ENCODE results near the gene TXLNB.

Gene TXLNB

DNA sequence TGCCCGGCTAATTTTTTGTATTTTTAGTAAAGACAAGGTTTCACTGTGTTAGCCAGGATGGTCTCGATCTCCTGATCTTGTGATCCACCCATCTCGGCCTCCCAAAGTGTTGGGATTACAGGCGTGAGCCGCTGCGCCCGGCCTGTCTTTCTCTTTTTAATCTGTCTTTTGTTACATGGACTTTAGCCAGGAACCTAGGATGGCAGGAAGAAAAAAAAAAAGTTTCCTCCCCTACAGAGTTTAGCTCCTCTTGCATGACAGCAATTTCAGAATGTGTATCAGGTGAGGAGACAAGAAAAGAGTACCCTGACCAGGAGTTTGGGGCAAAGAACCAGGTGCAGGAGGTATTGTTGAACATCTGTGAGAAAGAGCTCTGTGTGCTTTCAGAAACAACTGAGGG lies 21.4 kb upstream of the TXLNB start:
- H3K9me3 ChIP-seq (ENCODE audit: control insufficient read depth, low read length) = no peaks in the 10 kb centered on the region

DNA sequence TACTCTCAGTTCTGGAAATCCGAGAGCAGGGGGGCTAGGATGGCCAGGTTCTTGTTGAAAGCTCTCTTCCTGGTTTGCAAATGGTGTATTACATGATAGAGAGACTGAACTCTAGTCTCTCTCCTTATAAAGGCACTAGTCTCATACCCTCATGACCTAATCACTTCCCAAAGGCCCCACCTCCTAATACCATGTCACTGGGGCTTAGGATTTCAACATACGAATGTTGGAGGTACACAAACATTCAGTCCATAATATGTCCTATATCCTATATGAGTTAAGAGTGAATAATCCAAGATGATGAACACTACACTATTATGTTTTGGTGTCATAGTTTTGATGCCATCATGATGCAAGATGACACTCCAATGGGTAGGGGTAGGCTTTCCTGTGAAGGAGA lies 20.0 kb upstream of the TXLNB start:
- no peak overlapping the region for H3K27ac ChIP-seq (ENCODE audit: insufficient read depth, low read length, poor library complexity, severe bottlenecking)
- no peak for DNase-seq
- H3K27me3 ChIP-seq (replicated peaks; ENCODE audit: control insufficient read depth, insufficient read depth, low read length, poor library complexity, severe bottlenecking) = no peaks in the 10 kb centered on the region
- no peaks in the 10 kb centered on the region for H3K36me3 ChIP-seq (ENCODE audit: control insufficient read depth, insufficient read depth, low read length)
- no peaks in the 10 kb centered on the region for H3K9me3 ChIP-seq (ENCODE audit: control insufficient read depth, low read length)
- no peaks in the 10 kb centered on the region for H3K4me1 ChIP-seq (ENCODE audit: control insufficient read depth, insufficient read depth, low read length, poor library complexity, severe bottlenecking)
- H3K4me3 ChIP-seq (ENCODE audit: insufficient read depth, low read depth, low read length, poor library complexity, severe bottlenecking) = no peak overlapping the region

More for the DNA sequence above, 21.4 kb upstream of the TXLNB start:
- no peaks in the 10 kb centered on the region for H3K4me1 ChIP-seq (ENCODE audit: control insufficient read depth, insufficient read depth, low read length, poor library complexity, severe bottlenecking)
- no peaks in the 10 kb centered on the region for H3K36me3 ChIP-seq (ENCODE audit: control insufficient read depth, insufficient read depth, low read length)
- no peaks in the 10 kb centered on the region for H3K27me3 ChIP-seq (replicated peaks; ENCODE audit: control insufficient read depth, insufficient read depth, low read length, poor library complexity, severe bottlenecking)
- DNase-seq = no peak
- H3K27ac ChIP-seq (ENCODE audit: insufficient read depth, low read length, poor library complexity, severe bottlenecking) = no peak overlapping the region
- H3K4me3 ChIP-seq (ENCODE audit: insufficient read depth, low read depth, low read length, poor library complexity, severe bottlenecking) = no peak overlapping the region

DNA sequence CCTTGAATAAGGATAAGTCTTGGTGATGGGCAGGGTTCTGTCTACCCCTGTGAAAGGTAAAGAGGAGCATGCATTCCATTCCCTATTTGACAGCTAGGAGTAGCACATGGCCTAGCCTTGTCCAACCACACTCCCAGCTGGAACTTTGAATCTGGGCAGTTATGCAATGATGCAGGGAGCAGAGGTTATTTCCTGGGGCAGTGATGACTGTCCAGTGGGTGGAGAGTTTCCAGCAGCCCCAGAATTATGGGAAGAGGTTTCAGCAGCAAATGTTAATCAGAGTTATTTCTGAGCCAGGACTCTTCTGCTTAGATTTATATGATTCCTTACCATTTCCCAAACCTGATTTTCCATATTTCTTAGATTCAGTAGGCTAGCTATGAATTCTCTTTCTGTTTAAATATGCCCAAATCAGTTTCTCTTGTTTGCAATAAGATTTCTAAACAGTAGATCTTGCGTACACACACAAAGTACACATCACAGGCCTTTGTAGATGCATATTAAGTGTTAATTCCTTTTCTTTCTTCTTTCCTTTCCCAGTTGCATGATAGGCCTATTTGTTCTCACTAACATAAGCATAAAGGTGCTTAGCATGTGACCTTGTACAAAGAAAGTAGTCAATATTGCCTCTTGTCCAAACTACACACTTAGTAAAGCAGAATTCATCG lies 17.3 kb upstream of the TXLNB start:
- no peak overlapping the region for H3K4me3 ChIP-seq (ENCODE audit: insufficient read depth, low read depth, low read length, poor library complexity, severe bottlenecking)
- DNase-seq = no peak
- no peaks in the 10 kb centered on the region for H3K4me1 ChIP-seq (ENCODE audit: control insufficient read depth, insufficient read depth, low read length, poor library complexity, severe bottlenecking)
- no peaks in the 10 kb centered on the region for H3K27me3 ChIP-seq (replicated peaks; ENCODE audit: control insufficient read depth, insufficient read depth, low read length, poor library complexity, severe bottlenecking)
- H3K36me3 ChIP-seq (ENCODE audit: control insufficient read depth, insufficient read depth, low read length) = no peaks in the 10 kb centered on the region
- no peaks in the 10 kb centered on the region for H3K9me3 ChIP-seq (ENCODE audit: control insufficient read depth, low read length)
- no peak overlapping the region for H3K27ac ChIP-seq (ENCODE audit: insufficient read depth, low read length, poor library complexity, severe bottlenecking)

DNA sequence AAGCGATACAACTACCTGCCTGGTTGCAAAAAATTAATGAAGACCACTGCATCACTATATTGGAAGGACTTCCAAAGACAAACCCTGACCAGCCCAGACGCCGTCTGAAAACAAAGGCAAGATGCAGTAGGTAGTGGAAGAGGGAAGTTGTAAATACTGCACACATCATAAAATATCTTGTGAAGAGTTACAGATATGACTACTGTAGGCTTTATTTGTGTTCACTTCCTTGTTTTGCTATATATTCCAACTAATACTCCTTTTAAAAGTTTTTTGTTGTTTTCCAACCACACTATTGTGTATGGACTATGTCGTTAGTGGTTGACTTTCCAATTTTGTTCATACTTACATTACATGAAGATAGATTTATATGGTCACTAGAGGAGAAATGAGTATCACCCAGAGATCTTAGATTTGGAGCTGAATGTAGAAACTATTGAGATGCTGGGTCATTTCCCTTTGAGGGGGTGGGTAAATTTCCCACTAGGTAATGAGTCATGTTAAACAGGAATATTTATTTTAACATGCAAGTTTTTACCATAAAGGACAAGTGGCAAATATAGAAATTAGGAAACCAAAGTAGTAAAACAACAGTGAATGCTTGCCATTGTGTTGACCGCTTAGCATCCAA lies 16.6 kb upstream of the TXLNB start:
- no peaks in the 10 kb centered on the region for H3K36me3 ChIP-seq (ENCODE audit: control insufficient read depth, insufficient read depth, low read length)
- H3K4me1 ChIP-seq (ENCODE audit: control insufficient read depth, insufficient read depth, low read length, poor library complexity, severe bottlenecking) = no peaks in the 10 kb centered on the region
- DNase-seq = no peak
- no peak overlapping the region for H3K4me3 ChIP-seq (ENCODE audit: insufficient read depth, low read depth, low read length, poor library complexity, severe bottlenecking)
- H3K27ac ChIP-seq (ENCODE audit: insufficient read depth, low read length, poor library complexity, severe bottlenecking) = no peak overlapping the region
- H3K9me3 ChIP-seq (ENCODE audit: control insufficient read depth, low read length) = no peaks in the 10 kb centered on the region
- H3K27me3 ChIP-seq (replicated peaks; ENCODE audit: control insufficient read depth, insufficient read depth, low read length, poor library complexity, severe bottlenecking) = no peaks in the 10 kb centered on the region

DNA sequence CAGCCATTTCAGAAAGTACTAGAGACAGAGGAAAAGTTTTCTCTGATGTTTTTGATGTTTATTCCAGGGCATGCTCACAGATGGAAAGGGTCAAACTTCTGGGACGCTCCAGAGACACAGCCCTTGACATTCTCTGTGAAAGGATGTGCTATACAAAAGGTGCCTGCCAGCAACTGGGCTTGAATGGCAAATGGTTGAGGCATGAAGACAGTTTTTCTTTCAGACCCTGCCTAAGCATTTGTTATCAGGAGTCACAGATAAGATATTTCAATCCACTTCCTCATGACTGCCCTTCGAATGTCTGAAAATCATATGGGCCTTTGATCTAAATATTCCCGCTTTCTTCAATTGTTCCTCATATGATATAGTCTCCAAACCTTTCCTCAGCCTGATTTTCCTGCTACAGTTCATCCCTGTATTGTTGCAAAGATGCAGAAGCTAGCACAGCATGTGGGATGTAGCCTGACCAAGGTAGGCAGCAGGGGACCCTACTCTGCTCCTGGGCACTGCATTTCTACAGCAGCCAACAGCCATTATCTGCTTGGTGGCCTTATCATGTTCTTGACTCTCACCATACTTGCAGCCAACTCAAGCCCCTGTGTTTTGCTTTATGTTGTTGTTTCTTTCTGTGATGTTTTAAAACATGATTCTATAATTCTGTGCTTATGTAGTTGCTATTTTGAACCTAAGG lies 14.6 kb upstream of the TXLNB start:
- no peaks in the 10 kb centered on the region for H3K9me3 ChIP-seq (ENCODE audit: control insufficient read depth, low read length)
- H3K4me3 ChIP-seq (ENCODE audit: insufficient read depth, low read depth, low read length, poor library complexity, severe bottlenecking) = no peak overlapping the region
- no peaks in the 10 kb centered on the region for H3K4me1 ChIP-seq (ENCODE audit: control insufficient read depth, insufficient read depth, low read length, poor library complexity, severe bottlenecking)
- H3K27ac ChIP-seq (ENCODE audit: insufficient read depth, low read length, poor library complexity, severe bottlenecking) = no peak overlapping the region
- DNase-seq = no peak
- H3K27me3 ChIP-seq (replicated peaks; ENCODE audit: control insufficient read depth, insufficient read depth, low read length, poor library complexity, severe bottlenecking) = no peaks in the 10 kb centered on the region
- no peaks in the 10 kb centered on the region for H3K36me3 ChIP-seq (ENCODE audit: control insufficient read depth, insufficient read depth, low read length)

DNA sequence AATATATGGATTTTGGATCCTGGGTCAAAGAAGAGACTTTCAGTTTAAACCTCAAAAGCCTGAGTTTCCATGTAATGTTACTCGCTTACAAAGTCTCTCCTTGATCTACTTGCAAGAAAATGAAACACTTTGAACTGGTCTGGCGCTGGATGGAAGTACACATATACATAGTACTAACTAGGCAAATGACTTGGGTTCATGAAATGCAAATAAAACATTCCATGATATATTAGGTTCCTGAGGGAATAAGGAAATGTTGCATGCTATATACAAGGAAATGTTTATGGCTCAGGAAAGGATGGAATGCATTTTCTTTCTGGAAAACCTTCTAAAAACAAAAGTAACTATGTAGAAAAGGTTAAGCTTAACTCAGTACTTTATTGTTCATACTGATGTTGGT lies 11.4 kb upstream of the TXLNB start:
- no peaks in the 10 kb centered on the region for H3K4me1 ChIP-seq (ENCODE audit: control insufficient read depth, insufficient read depth, low read length, poor library complexity, severe bottlenecking)
- H3K27me3 ChIP-seq (replicated peaks; ENCODE audit: control insufficient read depth, insufficient read depth, low read length, poor library complexity, severe bottlenecking) = no peaks in the 10 kb centered on the region
- DNase-seq = no peak
- no peak overlapping the region for H3K27ac ChIP-seq (ENCODE audit: insufficient read depth, low read length, poor library complexity, severe bottlenecking)
- no peak overlapping the region for H3K4me3 ChIP-seq (ENCODE audit: insufficient read depth, low read depth, low read length, poor library complexity, severe bottlenecking)
- H3K9me3 ChIP-seq (ENCODE audit: control insufficient read depth, low read length) = no peaks in the 10 kb centered on the region
- no peaks in the 10 kb centered on the region for H3K36me3 ChIP-seq (ENCODE audit: control insufficient read depth, insufficient read depth, low read length)

DNA sequence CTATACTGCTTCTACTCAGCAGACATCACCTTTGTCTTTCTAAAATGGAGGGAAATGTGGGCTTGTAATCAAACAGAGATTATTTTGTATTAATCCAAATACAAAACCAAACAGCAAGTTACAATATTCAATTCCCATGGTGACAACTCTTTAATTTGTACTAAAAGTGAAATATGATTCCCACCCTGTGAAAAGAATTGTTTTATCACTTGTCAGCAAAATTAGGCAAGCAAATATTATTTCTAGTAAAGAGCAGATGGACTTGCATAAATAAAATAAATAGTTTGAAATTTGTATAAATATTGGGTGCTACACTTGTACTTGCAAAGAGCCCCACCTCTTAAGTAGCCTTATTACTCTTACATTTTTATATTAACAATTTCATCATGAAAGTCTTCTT lies 6.1 kb upstream of the TXLNB start:
- Histone ChIP-seq H3K9me3 (ENCODE audit: control insufficient read depth, low read length) (no peaks in the 10 kb centered on the region), H3K36me3 (ENCODE audit: control insufficient read depth, insufficient read depth, low read length) (no peaks in the 10 kb centered on the region), H3K27ac (ENCODE audit: insufficient read depth, low read length, poor library complexity, severe bottlenecking) (no peak overlapping the region), H3K4me1 (ENCODE audit: control insufficient read depth, insufficient read depth, low read length, poor library complexity, severe bottlenecking) (peaks cover 15% of the 10 kb centered on the region), H3K27me3 (replicated peaks; ENCODE audit: control insufficient read depth, insufficient read depth, low read length, poor library complexity, severe bottlenecking) (no peaks in the 10 kb centered on the region), H3K4me3 (ENCODE audit: insufficient read depth, low read depth, low read length, poor library complexity, severe bottlenecking) (no peak overlapping the region)
- no peak for DNase-seq

DNA sequence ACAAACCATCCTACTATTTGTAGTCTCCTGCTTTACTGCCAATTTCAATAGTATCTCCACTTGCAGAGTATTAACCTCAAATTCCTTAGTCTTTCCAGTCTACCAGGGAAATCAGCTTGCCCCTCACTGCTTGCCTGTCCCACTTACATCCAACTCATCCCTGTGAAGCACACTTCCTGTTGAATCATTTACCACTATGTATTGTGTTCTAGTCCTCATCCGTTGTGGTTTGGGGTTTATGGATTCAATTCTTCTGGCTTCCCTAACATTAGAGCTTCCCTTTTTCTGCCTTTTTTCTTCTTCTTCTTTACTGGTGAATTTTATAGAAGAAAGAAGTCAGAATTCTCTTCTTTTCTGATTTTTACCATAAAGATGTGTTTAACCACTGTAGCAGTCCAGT lies 5.1 kb upstream of the TXLNB start:
- no peak overlapping the region for H3K27ac ChIP-seq (ENCODE audit: insufficient read depth, low read length, poor library complexity, severe bottlenecking)
- no peaks in the 10 kb centered on the region for H3K36me3 ChIP-seq (ENCODE audit: control insufficient read depth, insufficient read depth, low read length)
- H3K4me1 ChIP-seq (ENCODE audit: control insufficient read depth, insufficient read depth, low read length, poor library complexity, severe bottlenecking) = peaks cover 25% of the 10 kb centered on the region
- H3K9me3 ChIP-seq (ENCODE audit: control insufficient read depth, low read length) = no peaks in the 10 kb centered on the region
- no peaks in the 10 kb centered on the region for H3K27me3 ChIP-seq (replicated peaks; ENCODE audit: control insufficient read depth, insufficient read depth, low read length, poor library complexity, severe bottlenecking)
- no peak overlapping the region for H3K4me3 ChIP-seq (ENCODE audit: insufficient read depth, low read depth, low read length, poor library complexity, severe bottlenecking)
- no peak for DNase-seq

DNA sequence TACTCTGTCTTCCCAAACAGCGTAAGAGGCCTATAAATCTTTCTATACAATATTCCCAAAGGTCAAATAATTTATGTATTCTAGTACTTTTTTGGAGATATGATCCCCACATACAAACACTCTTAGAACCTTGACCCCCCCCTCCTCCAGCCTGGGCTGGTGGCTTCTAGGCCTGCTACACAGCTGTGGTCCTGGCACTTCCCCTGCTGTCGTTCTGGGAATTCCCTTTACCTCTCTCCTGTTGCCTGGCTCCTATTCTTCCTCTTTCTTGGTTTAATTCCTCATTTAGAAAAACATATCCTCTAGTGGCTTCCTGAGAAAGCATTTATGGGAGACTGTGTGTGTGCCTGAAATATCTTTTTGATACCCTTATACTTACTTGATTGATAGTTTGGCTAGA lies 4.1 kb upstream of the TXLNB start:
- no peak overlapping the region for H3K4me3 ChIP-seq (ENCODE audit: insufficient read depth, low read depth, low read length, poor library complexity, severe bottlenecking)
- H3K27me3 ChIP-seq (replicated peaks; ENCODE audit: control insufficient read depth, insufficient read depth, low read length, poor library complexity, severe bottlenecking) = no peaks in the 10 kb centered on the region
- H3K4me1 ChIP-seq (ENCODE audit: control insufficient read depth, insufficient read depth, low read length, poor library complexity, severe bottlenecking) = peaks cover 29% of the 10 kb centered on the region
- H3K9me3 ChIP-seq (ENCODE audit: control insufficient read depth, low read length) = no peaks in the 10 kb centered on the region
- no peaks in the 10 kb centered on the region for H3K36me3 ChIP-seq (ENCODE audit: control insufficient read depth, insufficient read depth, low read length)
- no peak overlapping the region for H3K27ac ChIP-seq (ENCODE audit: insufficient read depth, low read length, poor library complexity, severe bottlenecking)
- DNase-seq = no peak

DNA sequence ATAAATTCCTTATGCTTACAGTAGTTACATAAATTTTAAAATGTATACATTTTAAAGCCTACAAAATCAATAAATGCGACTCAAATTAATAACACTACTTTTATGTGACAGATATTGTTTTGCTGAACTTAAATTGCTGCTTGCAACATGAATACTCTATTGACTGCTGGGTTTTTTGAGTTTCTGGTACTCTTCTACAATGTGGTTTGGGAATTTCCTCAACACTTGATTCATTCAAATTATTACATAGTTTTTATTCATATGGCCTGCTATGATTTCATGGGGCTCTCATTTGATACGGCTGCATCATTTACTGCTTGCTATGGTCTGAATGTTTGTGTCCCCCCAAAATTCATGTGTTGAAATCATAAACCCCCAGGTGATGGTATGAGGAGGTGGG lies 2.3 kb upstream of the TXLNB start:
- DNase-seq = no peak
- H3K9me3 ChIP-seq (ENCODE audit: control insufficient read depth, low read length) = no peaks in the 10 kb centered on the region
- H3K4me1 ChIP-seq (ENCODE audit: control insufficient read depth, insufficient read depth, low read length, poor library complexity, severe bottlenecking) = peaks cover 40% of the 10 kb centered on the region
- no peaks in the 10 kb centered on the region for H3K27me3 ChIP-seq (replicated peaks; ENCODE audit: control insufficient read depth, insufficient read depth, low read length, poor library complexity, severe bottlenecking)
- no peak overlapping the region for H3K27ac ChIP-seq (ENCODE audit: insufficient read depth, low read length, poor library complexity, severe bottlenecking)
- H3K4me3 ChIP-seq (ENCODE audit: insufficient read depth, low read depth, low read length, poor library complexity, severe bottlenecking) = no peak overlapping the region
- no peaks in the 10 kb centered on the region for H3K36me3 ChIP-seq (ENCODE audit: control insufficient read depth, insufficient read depth, low read length)
